ENCODE results near the gene KNTC1.

- TF ChIP-seq CTCF (IDR thresholded peaks at IDR 0.05), result no peak
- TF ChIP-seq ZFX (IDR thresholded peaks at IDR 0.05; ENCODE audit: borderline replicate concordance), result no peak
Observed at GRCh38 chr12:122495258-122495657, 31.8 kb upstream of the KNTC1 start.

Data from 22Rv1 (cell line).